Ovary (tissue), 3 donors: ENCODE data around the gene DVL1.

Experiments used
- CTCF ChIP-seq, 3 donors: fragments of 450-650 bp in 2 of 3; fragments of 200-600 bp in 1 of 3; IDR thresholded peaks; one replicate each; pipeline versions ENCODE4 v1.5.1 to v1.8.0; 2016 to 2022; ENCODE audit warnings: antibody characterized with exemption in 3 of 3, mild to moderate bottlenecking in 1 of 3
- EP300 ChIP-seq: sonication (generic); formaldehyde crosslinking; IDR thresholded peaks from one replicate; pipeline ENCODE4 v1.6.1; 2017; ENCODE audit warnings: antibody characterized with exemption
- POLR2A ChIP-seq: fragments of 450-650 bp; IDR thresholded peaks from one replicate; pipeline ENCODE4 v1.6.1; 2017; ENCODE audit warnings: antibody characterized with exemption, mild to moderate bottlenecking, moderate library complexity
- donor health status: DM: no; HTN: no; CAD: no.

- TF ChIP-seq CTCF (IDR thresholded peaks at IDR 0.05) (no peak), POLR2A (no peak), EP300 (no peak)
Observed at GRCh38 chr1:1359664-1360468, 10.6 kb upstream of the DVL1 start.
